ENCODE results near the gene S100A5. TPM values are rescaled to one million over a fixed set of nuclear protein-coding genes. Genes with fewer than 3 reads are reported as not detected.

The S100A5 gene
- total and polyA plus RNA-seq, 10 of the 15 experiments (the other 5 are each of a cell fraction or from before 2014, with no cell fraction given): 0.47 to 0.75 (median 0.56) TPM; not detected in 6

GRCh38 chr1:153572569-153573015 is 31.9 kb upstream of the S100A5 start (continued):
- TF ChIP-seq CUX1 (IDR thresholded peaks at IDR 0.05; ENCODE audit: insufficient replicate concordance, low read depth, low read length): no peak
- no peak for TF ChIP-seq KLF5 (IDR thresholded peaks at IDR 0.05; ENCODE audit: partially characterized antibody)
- no peak for TF ChIP-seq ZNF592 (IDR thresholded peaks at IDR 0.05)
- TF ChIP-seq HDAC6 (IDR thresholded peaks at IDR 0.05; ENCODE audit: unreplicated experiment): no peak
- TF ChIP-seq HCFC1 (IDR thresholded peaks at IDR 0.05; ENCODE audit: low read length): 0 out of 2 replicates have a peak, but pooled peaks have one; percentile 21
- TF ChIP-seq PBX3 (IDR thresholded peaks at IDR 0.05; ENCODE audit: insufficient replicate concordance, low read depth, low read length): no peak
- TF ChIP-seq RAD51 (IDR thresholded peaks at IDR 0.05): no peak
- peak; percentile 42 for TF ChIP-seq IKZF1 (conservative IDR thresholded peaks at IDR 0.05)
- peak; percentile 54; the same call in 1 of the 2 replicates for TF ChIP-seq YY1 (IDR thresholded peaks at IDR 0.05; ENCODE audit: low read depth, low read length)
- no peak for TF ChIP-seq ZNF622 (IDR thresholded peaks at IDR 0.05)
- TF ChIP-seq SIN3A (IDR thresholded peaks at IDR 0.05; ENCODE audit: low read depth, low read length): no peak
- no peak for TF ChIP-seq MAX (IDR thresholded peaks at IDR 0.05; ENCODE audit: low read depth, low read length)
- no peak for TF ChIP-seq TBL1XR1 (IDR thresholded peaks at IDR 0.05; ENCODE audit: low read depth, low read length)
- TF ChIP-seq WRNIP1 (IDR thresholded peaks at IDR 0.05; ENCODE audit: borderline replicate concordance, low read depth, low read length): no peak
- TF ChIP-seq SMAD1 (IDR thresholded peaks at IDR 0.05; ENCODE audit: low read depth, partially characterized antibody): no peak
- no peak for TF ChIP-seq USF2 (IDR thresholded peaks at IDR 0.05; ENCODE audit: borderline replicate concordance, low read depth, low read length)
- TF ChIP-seq ZNF384 (IDR thresholded peaks at IDR 0.05; ENCODE audit: borderline replicate concordance, low read depth, low read length): 0 out of 2 replicates have a peak, but pooled peaks have one; percentile 11
- no peak for TF ChIP-seq CHD1 (IDR thresholded peaks at IDR 0.05; ENCODE audit: low read depth, low read length)
- no peak for TF ChIP-seq NRF1 (conservative IDR thresholded peaks at IDR 0.05; ENCODE audit: low read depth, low read length)
- no peak for TF ChIP-seq MTA3 (IDR thresholded peaks at IDR 0.05; ENCODE audit: borderline replicate concordance, low read length)

Measured in GM12878 (cell line).